ENCODE data around the gene NTN1.

Gene NTN1

GRCh38 chr17:9169116-9169515, 147.8 kb downstream of the NTN1 start:
- DNase-seq, result no peak

GRCh38 chr17:9170336-9170735, 149.0 kb downstream of the NTN1 start:
- no peak for DNase-seq

- DNase-seq, result peak in 1 of 6 experiments; percentile 1
These were observed 149.5 kb downstream of the NTN1 start for GRCh38 chr17:9170853-9171252.

- no peak for DNase-seq
These were observed 152.2 kb downstream of the NTN1 start for GRCh38 chr17:9173386-9173983.

GRCh38 chr17:9174312-9174711, 153.0 kb downstream of the NTN1 start:
- no peak for DNase-seq

- DNase-seq, result no peak
These were observed 153.7 kb downstream of the NTN1 start for GRCh38 chr17:9174779-9175574.

- DNase-seq, result no peak
These were observed 154.6 kb downstream of the NTN1 start for GRCh38 chr17:9175700-9176467.

- no peak for DNase-seq
These were observed 155.9 kb downstream of the NTN1 start for GRCh38 chr17:9177212-9177611.

- DNase-seq, result no peak
These were observed 157.0 kb downstream of the NTN1 start for GRCh38 chr17:9178319-9178718.

GRCh38 chr17:9179602-9180001, 158.3 kb downstream of the NTN1 start:
- DNase-seq, result no peak

- DNase-seq, result no peak
These were observed 160.3 kb downstream of the NTN1 start for GRCh38 chr17:9181640-9182039.

- DNase-seq, result no peak
These were observed 162.0 kb downstream of the NTN1 start for GRCh38 chr17:9183306-9183705.

- no peak for DNase-seq
These were observed 163.8 kb downstream of the NTN1 start for GRCh38 chr17:9185142-9185541.

- DNase-seq, result no peak
These were observed 164.5 kb downstream of the NTN1 start for GRCh38 chr17:9185688-9186284.

GRCh38 chr17:9187828-9188227, 166.5 kb downstream of the NTN1 start:
- no peak for DNase-seq

- no peak for DNase-seq
These were observed 167.1 kb downstream of the NTN1 start for GRCh38 chr17:9188367-9188766.

- DNase-seq, result no peak
These were observed 168.6 kb downstream of the NTN1 start for GRCh38 chr17:9189870-9190269.

GRCh38 chr17:9192010-9192409, 170.7 kb downstream of the NTN1 start:
- DNase-seq, result no peak

- DNase-seq, result no peak
These were observed 174.1 kb downstream of the NTN1 start for GRCh38 chr17:9195411-9195810.

- no peak for DNase-seq
These were observed 174.8 kb downstream of the NTN1 start for GRCh38 chr17:9195961-9196670.

- no peak for DNase-seq
These were observed 178.6 kb downstream of the NTN1 start for GRCh38 chr17:9199571-9200551.
